Stimulated activated CD8-positive, alpha-beta memory T cell treated with anti-CD3 and anti-CD28 coated beads, Interleukin-7, amount 100 ng/mL, for 1 hour (primary cell): ENCODE measurements around the gene TCL1B.
"Not testable (repeated sequence)": the region's sequence is repeated elsewhere in the genome, so short reads cannot be mapped to it uniquely, and the experiment has no call there.

Experiments
- DNase-seq, 2 donors: peaks; one replicate each; pipeline ENCODE4 v3.0.0-alpha.2; 2020; ENCODE audit warnings: low read depth in 2 of 2

TCL1B gene

GRCh38 chr14:95685978-95686922 is at the start of gene TCL1B:
Gene TCL1B (plus strand): TSS chr14:95686426. CDS start chr14:95686468, 42 bp downstream.
- no peak for DNase-seq

- no peak for DNase-seq
These were observed 41.2 kb upstream of the TCL1B start for GRCh38 chr14:95644981-95645380.

- DNase-seq: no peak
These were observed 40.7 kb upstream of the TCL1B start for GRCh38 chr14:95645389-95645996.

GRCh38 chr14:95647926-95648325 is 38.3 kb upstream of the TCL1B start:
- no peak for DNase-seq

GRCh38 chr14:95649230-95649629 is 37.0 kb upstream of the TCL1B start:
- no peak for DNase-seq

GRCh38 chr14:95651028-95651427 is 35.2 kb upstream of the TCL1B start:
- no peak for DNase-seq

GRCh38 chr14:95651821-95652583 is 34.2 kb upstream of the TCL1B start:
- no peak for DNase-seq

- DNase-seq: no peak
These were observed 33.5 kb upstream of the TCL1B start for GRCh38 chr14:95652690-95653089.

- DNase-seq: no peak
These were observed 30.8 kb upstream of the TCL1B start for GRCh38 chr14:95655461-95655860.

GRCh38 chr14:95656634-95657033 is 29.6 kb upstream of the TCL1B start:
- no peak for DNase-seq

- DNase-seq: no peak
These were observed 28.8 kb upstream of the TCL1B start for GRCh38 chr14:95657454-95657853.

- DNase-seq: no peak
These were observed 26.8 kb upstream of the TCL1B start for GRCh38 chr14:95659293-95659989.

- DNase-seq: no peak
These were observed 26.2 kb upstream of the TCL1B start for GRCh38 chr14:95659990-95660385.

- DNase-seq: no peak
These were observed 25.3 kb upstream of the TCL1B start for GRCh38 chr14:95660651-95661515.

- DNase-seq: no peak
These were observed 23.6 kb upstream of the TCL1B start for GRCh38 chr14:95662376-95663186.

GRCh38 chr14:95663226-95663797 is 22.9 kb upstream of the TCL1B start:
- no peak for DNase-seq

GRCh38 chr14:95664066-95664465 is 22.2 kb upstream of the TCL1B start:
- DNase-seq: no peak

- DNase-seq: no peak
These were observed 21.7 kb upstream of the TCL1B start for GRCh38 chr14:95664546-95664945.

- DNase-seq: not testable (repeated sequence)
These were observed 20.7 kb upstream of the TCL1B start for GRCh38 chr14:95665530-95665929.

GRCh38 chr14:95666450-95666849 is 19.8 kb upstream of the TCL1B start:
- DNase-seq: no peak
